GM23338 (cell line): ENCODE data around the gene CYB5R3.

Source experiments
- EZH2 ChIP-seq: fragments of 200-600 bp; sonication (generic); IDR thresholded peaks from one replicate; pipeline ENCODE4 v1.8.0; 2017; ENCODE audit warnings: antibody characterized with exemption, mild to moderate bottlenecking, low read depth; ENCODE audit not compliant: unreplicated experiment
- EZH2phosphoT487 ChIP-seq: fragments of 200-600 bp; sonication (generic); IDR thresholded peaks from one replicate; pipeline ENCODE4 v1.8.1; 2018; ENCODE audit warnings: antibody characterized with exemption; ENCODE audit not compliant: unreplicated experiment
- JUNB ChIP-seq: IDR thresholded peaks from one replicate; pipeline ENCODE4 v1.6.1; 2016; ENCODE audit warnings: antibody characterized with exemption; ENCODE audit not compliant: unreplicated experiment
- POLR2AphosphoS5 ChIP-seq: IDR thresholded peaks from 2 replicates; pipeline ENCODE4 v1.6.1; 2016; ENCODE audit warnings: antibody characterized with exemption, low read depth
- TF ChIP-seq, protein P1 (sequence below), 2 experiments: fragments of 200-600 bp in 1 of 2; sonication (generic) in 1 of 2; conservative IDR thresholded peaks; 2 replicates each; pipeline versions ENCODE4 v1.5.1 to v1.6.1; 2016 to 2017; ENCODE audit warnings: antibody characterized with exemption in 2 of 2, low read depth in 2 of 2, mild to moderate bottlenecking in 2 of 2, moderate library complexity in 1 of 2
- TF ChIP-seq, protein P2 (sequence below): IDR thresholded peaks from one replicate; pipeline ENCODE4 v1.6.1; 2018; ENCODE audit warnings: antibody characterized with exemption; ENCODE audit not compliant: unreplicated experiment
- TF ChIP-seq, protein P3 (sequence below): IDR thresholded peaks from 2 replicates; pipeline ENCODE4 v1.6.1; 2016; ENCODE audit warnings: antibody characterized with exemption

DNA sequence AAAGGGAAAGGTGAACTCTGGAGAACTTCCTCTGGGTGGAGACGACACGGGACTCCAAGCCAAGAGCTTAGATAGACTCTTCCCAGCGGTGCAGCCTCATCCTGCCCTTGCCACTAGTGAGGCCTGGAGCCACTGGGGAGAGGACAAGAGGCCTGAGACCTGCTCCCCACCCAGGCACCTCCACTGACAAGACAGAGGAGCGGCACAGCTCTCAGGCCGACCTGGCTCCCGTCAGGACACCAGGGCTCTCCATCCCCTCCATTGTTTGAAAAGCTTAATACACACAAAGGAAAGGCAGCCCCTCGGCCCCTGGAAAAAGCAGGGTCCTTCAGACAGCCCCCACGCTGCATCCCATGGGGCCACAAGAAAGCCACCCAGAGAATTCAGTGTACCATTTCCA, 64.1 kb downstream of the CYB5R3 start:
- no peak for TF ChIP-seq EZH2
- no peak for TF ChIP-seq POLR2AphosphoS5
- TF ChIP-seq, protein P1, sequence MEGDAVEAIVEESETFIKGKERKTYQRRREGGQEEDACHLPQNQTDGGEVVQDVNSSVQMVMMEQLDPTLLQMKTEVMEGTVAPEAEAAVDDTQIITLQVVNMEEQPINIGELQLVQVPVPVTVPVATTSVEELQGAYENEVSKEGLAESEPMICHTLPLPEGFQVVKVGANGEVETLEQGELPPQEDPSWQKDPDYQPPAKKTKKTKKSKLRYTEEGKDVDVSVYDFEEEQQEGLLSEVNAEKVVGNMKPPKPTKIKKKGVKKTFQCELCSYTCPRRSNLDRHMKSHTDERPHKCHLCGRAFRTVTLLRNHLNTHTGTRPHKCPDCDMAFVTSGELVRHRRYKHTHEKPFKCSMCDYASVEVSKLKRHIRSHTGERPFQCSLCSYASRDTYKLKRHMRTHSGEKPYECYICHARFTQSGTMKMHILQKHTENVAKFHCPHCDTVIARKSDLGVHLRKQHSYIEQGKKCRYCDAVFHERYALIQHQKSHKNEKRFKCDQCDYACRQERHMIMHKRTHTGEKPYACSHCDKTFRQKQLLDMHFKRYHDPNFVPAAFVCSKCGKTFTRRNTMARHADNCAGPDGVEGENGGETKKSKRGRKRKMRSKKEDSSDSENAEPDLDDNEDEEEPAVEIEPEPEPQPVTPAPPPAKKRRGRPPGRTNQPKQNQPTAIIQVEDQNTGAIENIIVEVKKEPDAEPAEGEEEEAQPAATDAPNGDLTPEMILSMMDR (conservative IDR thresholded peaks at IDR 0.05; ENCODE audit: low read depth in 2 of 2) = no peak
- no peak for TF ChIP-seq EZH2phosphoT487
- TF ChIP-seq, protein P2, sequence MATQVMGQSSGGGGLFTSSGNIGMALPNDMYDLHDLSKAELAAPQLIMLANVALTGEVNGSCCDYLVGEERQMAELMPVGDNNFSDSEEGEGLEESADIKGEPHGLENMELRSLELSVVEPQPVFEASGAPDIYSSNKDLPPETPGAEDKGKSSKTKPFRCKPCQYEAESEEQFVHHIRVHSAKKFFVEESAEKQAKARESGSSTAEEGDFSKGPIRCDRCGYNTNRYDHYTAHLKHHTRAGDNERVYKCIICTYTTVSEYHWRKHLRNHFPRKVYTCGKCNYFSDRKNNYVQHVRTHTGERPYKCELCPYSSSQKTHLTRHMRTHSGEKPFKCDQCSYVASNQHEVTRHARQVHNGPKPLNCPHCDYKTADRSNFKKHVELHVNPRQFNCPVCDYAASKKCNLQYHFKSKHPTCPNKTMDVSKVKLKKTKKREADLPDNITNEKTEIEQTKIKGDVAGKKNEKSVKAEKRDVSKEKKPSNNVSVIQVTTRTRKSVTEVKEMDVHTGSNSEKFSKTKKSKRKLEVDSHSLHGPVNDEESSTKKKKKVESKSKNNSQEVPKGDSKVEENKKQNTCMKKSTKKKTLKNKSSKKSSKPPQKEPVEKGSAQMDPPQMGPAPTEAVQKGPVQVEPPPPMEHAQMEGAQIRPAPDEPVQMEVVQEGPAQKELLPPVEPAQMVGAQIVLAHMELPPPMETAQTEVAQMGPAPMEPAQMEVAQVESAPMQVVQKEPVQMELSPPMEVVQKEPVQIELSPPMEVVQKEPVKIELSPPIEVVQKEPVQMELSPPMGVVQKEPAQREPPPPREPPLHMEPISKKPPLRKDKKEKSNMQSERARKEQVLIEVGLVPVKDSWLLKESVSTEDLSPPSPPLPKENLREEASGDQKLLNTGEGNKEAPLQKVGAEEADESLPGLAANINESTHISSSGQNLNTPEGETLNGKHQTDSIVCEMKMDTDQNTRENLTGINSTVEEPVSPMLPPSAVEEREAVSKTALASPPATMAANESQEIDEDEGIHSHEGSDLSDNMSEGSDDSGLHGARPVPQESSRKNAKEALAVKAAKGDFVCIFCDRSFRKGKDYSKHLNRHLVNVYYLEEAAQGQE = no peak
- TF ChIP-seq, protein P3, sequence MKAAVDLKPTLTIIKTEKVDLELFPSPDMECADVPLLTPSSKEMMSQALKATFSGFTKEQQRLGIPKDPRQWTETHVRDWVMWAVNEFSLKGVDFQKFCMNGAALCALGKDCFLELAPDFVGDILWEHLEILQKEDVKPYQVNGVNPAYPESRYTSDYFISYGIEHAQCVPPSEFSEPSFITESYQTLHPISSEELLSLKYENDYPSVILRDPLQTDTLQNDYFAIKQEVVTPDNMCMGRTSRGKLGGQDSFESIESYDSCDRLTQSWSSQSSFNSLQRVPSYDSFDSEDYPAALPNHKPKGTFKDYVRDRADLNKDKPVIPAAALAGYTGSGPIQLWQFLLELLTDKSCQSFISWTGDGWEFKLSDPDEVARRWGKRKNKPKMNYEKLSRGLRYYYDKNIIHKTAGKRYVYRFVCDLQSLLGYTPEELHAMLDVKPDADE = no peak
- TF ChIP-seq JUNB = no peak
